Thyroid gland (tissue), 4 donors: ENCODE measurements around the gene SERPINF2. TPM values are rescaled to one million over a fixed set of nuclear protein-coding genes. Genes with fewer than 3 reads are reported as not detected.
A peak's percentile ranks its signal among the peaks of the same experiment; 100 is the strongest.

ENCODE experiments used
- DNase-seq, 2 donors: peaks; one replicate each; pipeline ENCODE4 v3.0.0-alpha.2; 2019
- H3K27ac ChIP-seq, 3 donors: fragments of 200-600 bp; sonication (generic); 1 replicate in 2 of 3; 2 replicates in 1 of 3; pipeline ENCODE4 v1.5.1; 2016 to 2019; ENCODE audit warnings: mild to moderate bottlenecking in 1 of 3, moderate library complexity in 1 of 3
- H3K27me3 ChIP-seq: fragments of 200-600 bp; sonication (generic); one replicate; pipeline ENCODE4 v1.5.1; 2019
- H3K36me3 ChIP-seq, 2 donors: fragments of 200-600 bp; sonication (generic); one replicate each; pipeline ENCODE4 v1.5.1; 2016 to 2019
- H3K4me1 ChIP-seq, 2 donors: fragments of 200-600 bp; sonication (generic); one replicate each; pipeline ENCODE4 v1.5.1; 2017 to 2019
- H3K4me3 ChIP-seq, 3 donors: fragments of 200-600 bp; sonication (generic); replicated peaks in 1 of 3; 1 replicate in 2 of 3; 2 replicates in 1 of 3; pipeline ENCODE4 v1.5.1; 2016; ENCODE audit warnings: mild to moderate bottlenecking in 1 of 3
- H3K9me3 ChIP-seq: fragments of 200-600 bp; sonication (generic); one replicate; pipeline ENCODE4 v1.5.1; 2017
- CTCF ChIP-seq, 6 experiments: fragments of 200-600 bp in 3 of 6; fragments of 450-650 bp in 3 of 6; sonication (generic) in 3 of 6; IDR thresholded peaks; one replicate each; pipeline ENCODE4 v1.5.1; 2016 to 2019; ENCODE audit warnings: antibody characterized with exemption in 6 of 6, mild to moderate bottlenecking in 2 of 6, inconsistent platforms in 1 of 6, moderate library complexity in 1 of 6
- POLR2A ChIP-seq, 2 donors: fragments of 450-650 bp; IDR thresholded peaks; one replicate each; pipeline ENCODE4 v1.6.1; 2017; ENCODE audit warnings: antibody characterized with exemption in 2 of 2, mild to moderate bottlenecking in 2 of 2, moderate library complexity in 1 of 2
- WGBS, 2 donors: methylation state at CpG; one replicate each; pipeline ENCODE4 v1.1.5; 2017; 5-methylcytosine and 5-hydroxymethylcytosine counted together
- intact Hi-C: fragments of 100-400 bp; cut with DNase I; formaldehyde crosslinking; loops from one replicate; pipeline ENCODE4 v1.15.1; 2023
- total RNA-seq, 4 donors: library from RNA; depleted of rRNA; stranded (reverse); fragments of >200 nt; gene quantifications; one replicate each; pipeline ENCODE4 v1.2.3, GENCODE V29; 2016

Gene SERPINF2
- total RNA-seq, 4 donors from 2014 or later, result 4.3 to 9.7 (median 7.1) TPM

DNA sequence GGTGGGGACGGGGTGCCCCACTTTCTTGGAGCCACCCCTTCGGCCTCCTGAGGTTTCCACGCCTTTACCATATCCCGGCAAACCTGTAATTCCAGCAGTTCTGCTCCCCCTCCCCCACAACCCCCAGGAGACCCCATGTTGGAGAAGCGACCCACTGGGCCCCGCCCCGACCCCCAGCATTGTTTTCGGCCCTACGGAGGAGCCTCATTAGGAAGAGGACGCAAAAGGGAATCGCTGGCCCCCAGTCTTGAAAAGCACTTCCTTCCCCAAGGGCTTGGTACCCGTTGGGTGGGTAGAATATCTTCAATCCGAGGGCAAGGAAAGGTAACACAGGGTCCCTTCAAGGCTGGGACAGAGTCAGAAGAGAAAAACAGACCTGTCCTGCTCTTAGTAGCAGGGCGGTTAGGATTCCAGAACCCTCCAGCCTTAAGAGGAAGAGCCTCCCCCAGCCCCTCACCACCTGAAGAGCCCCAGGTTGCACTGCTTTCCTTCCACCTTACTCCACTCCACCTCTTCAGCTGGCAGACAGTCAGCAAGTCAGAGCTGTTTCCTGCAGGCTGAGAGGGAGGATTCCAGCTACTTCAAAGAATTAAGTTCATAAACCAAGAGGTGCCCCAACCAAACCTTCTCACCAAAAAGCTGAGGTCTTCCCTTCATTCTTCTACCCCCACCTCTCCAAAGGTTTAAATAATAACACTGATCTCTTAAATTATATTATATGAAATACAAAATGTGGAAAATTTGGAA lies 31.7 kb upstream of the SERPINF2 start:
- TF ChIP-seq CTCF (IDR thresholded peaks at IDR 0.05) (no peak), POLR2A (IDR thresholded peaks at IDR 0.05) (no peak)
- DNase-seq, result peak; percentile 36 to 37

DNA sequence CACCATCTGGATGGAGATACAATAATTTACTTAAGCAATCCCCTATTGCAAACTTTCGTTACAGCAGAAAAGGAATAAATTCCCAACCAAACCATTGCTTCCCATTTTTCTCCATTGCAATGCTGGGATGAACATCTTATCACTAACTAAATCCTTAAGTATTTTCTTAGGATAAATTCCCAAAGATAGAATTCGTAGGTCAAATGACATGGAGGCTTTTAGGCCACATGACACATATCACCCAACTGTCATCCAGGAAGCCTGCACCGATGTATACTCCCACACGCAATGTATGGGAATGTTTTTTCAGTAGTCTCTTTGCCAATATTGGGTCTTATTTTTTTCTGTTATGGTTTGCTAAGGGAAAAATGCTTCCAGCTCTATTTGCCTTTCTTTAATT lies 30.9 kb upstream of the SERPINF2 start:
- peaks cover 19 to 24% of the 10 kb centered on the region in 2 donors for H3K36me3 ChIP-seq
- H3K4me1 ChIP-seq, result peaks cover 26 to 35% of the 10 kb centered on the region in 2 donors
- no peaks in the 10 kb centered on the region for H3K9me3 ChIP-seq
- no peak for DNase-seq
- H3K4me3 ChIP-seq, result no peak overlapping the region
- intact Hi-C loops, result loop anchor here (5.0 to 10.0 kb wide), 2 partner anchors 40 to 137 kb away; no protein-coding TSS in a partner anchor
- TF ChIP-seq POLR2A (IDR thresholded peaks at IDR 0.05) (no peak), CTCF (IDR thresholded peaks at IDR 0.05) (no peak)
- H3K27ac ChIP-seq, result no peak overlapping the region
- whole genome bisulfite sequencing, 2 donors, result 76 to 85% methylated on average over 4 of the region's 4 CpGs
- H3K27me3 ChIP-seq, result no peaks in the 10 kb centered on the region

More for the DNA sequence above, 31.7 kb upstream of the SERPINF2 start:
- peaks cover 26 to 35% of the 10 kb centered on the region in 2 donors for H3K4me1 ChIP-seq
- H3K4me3 ChIP-seq, result peak overlapping the region in 2 of 3 donors; percentile 56 to 62
- H3K36me3 ChIP-seq, result peaks cover 19 to 24% of the 10 kb centered on the region in 2 donors
- H3K27me3 ChIP-seq, result no peaks in the 10 kb centered on the region
- 25 to 31% methylated on average over 4 to 14 of the region's 14 CpGs for WGBS, 2 donors
- H3K27ac ChIP-seq, result peak overlapping the region; percentile 58 to 71 (median 64)
- H3K9me3 ChIP-seq, result no peaks in the 10 kb centered on the region
- intact Hi-C loops, result loop anchor here (5.0 to 10.0 kb wide), 2 partner anchors 39 to 136 kb away; no protein-coding TSS in a partner anchor

- H3K27me3 ChIP-seq, result no peaks in the 10 kb centered on the region
- no peak for TF ChIP-seq POLR2A (IDR thresholded peaks at IDR 0.05)
- TF ChIP-seq CTCF (IDR thresholded peaks at IDR 0.05), result no peak
- no peak for DNase-seq
- WGBS, 2 donors, result 86 to 90% methylated on average over 8 of the region's 8 CpGs
- H3K4me3 ChIP-seq, result no peak overlapping the region
- intact Hi-C loops, result loop anchor here (5.0 to 10.0 kb wide), 2 partner anchors 40 to 137 kb away; no protein-coding TSS in a partner anchor
- H3K27ac ChIP-seq, result peak overlapping the region in 1 of 3 donors; percentile 100
- H3K9me3 ChIP-seq, result no peaks in the 10 kb centered on the region
- H3K36me3 ChIP-seq, result peaks cover 19 to 24% of the 10 kb centered on the region in 2 donors
- peaks cover 26 to 35% of the 10 kb centered on the region in 2 donors for H3K4me1 ChIP-seq
These were observed 30.4 kb upstream of the SERPINF2 start for GRCh38 chr17:1712271-1712670.

DNA sequence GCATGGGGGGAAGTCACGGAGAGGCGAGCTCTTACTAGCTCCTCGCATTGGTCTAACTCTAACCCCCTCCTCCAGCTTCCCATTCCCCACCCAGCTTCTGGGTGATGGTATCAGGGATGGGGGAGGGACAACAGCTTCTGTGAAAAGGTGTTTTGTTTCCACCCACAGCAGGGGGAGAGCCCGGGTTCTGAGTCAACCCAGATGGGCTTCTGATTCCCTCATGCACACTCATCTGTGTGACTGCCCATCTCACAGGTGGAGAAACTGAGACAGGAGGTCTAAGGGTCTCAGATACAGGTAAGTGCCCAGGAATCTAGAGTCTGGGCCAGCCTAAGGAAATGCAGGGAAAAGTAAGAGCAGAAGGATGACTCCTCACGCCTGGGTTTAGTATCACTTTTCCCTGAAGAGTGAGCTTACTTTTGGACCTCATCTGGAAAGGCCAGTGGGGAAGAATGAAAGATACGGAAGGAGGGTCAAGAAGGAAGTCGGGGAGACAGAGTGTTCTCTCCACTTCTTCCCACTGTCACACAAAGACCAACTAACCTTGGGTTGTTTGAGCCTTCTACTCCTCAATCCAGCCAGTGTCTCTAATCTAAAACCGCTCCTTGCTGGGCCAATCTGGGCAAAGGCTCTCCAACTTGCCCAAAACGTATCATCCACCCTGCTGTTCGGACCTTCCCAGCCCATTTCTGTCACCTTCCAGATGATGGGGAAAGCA lies 29.4 kb upstream of the SERPINF2 start:
- Histone ChIP-seq H3K4me3 (peak overlapping the region in 1 of 3 donors; percentile 99), H3K27me3 (no peaks in the 10 kb centered on the region), H3K27ac (peak overlapping the region; percentile 84 to 100 (median 98)), H3K9me3 (no peaks in the 10 kb centered on the region), H3K36me3 (peaks cover 19 to 24% of the 10 kb centered on the region in 2 donors), H3K4me1 (peaks cover 26 to 42% of the 10 kb centered on the region in 2 donors)
- TF ChIP-seq CTCF (IDR thresholded peaks at IDR 0.05) (no peak), POLR2A (IDR thresholded peaks at IDR 0.05) (no peak)
- intact Hi-C loops, result loop anchor here (5.0 to 10.0 kb wide), 2 partner anchors 41 to 139 kb away; no protein-coding TSS in a partner anchor
- 73 to 76% methylated on average over 10 of the region's 10 CpGs for WGBS, 2 donors
- DNase-seq, result no peak
